K562 (cell line): Measurements from ENCODE around the gene BCO1. TPM values are rescaled to one million over a fixed set of nuclear protein-coding genes. Genes with fewer than 3 reads are reported as not detected.
A peak's percentile ranks its signal among the peaks of the same experiment; 100 is the strongest.

ENCODE experiments used
- ATAC-seq: fragments of 200-7000 bp; cut with Tn5 transposase; 3 replicates; pipeline ENCODE4 v1.9.1; 2020; ENCODE audit warnings: moderate library complexity
- BruUV-seq: library from RNA; stranded (reverse); fragments of 400-500 nt; replicated peaks from 2 replicates; lab custom pipeline; 2021; lab: Mats Ljungman, UMichigan
- CTCF ChIA-PET: fragments of 300-600 bp; formaldehyde crosslinking; extraction: SDS; loops from one replicate; lab custom pipeline; 2021; ENCODE audit warnings: low intra/inter-chr PET ratio; lab: Yijun Ruan, JAX
- POLR2A ChIA-PET: fragments of 300-600, 350-650 bp; sonication (Branson Sonifier 250); formaldehyde crosslinking; extraction: SDS; loops from one replicate; lab custom pipeline; 2021; ENCODE audit warnings: antibody characterized with exemption, inconsistent platforms; lab: Yijun Ruan, JAX
- DNase-seq, 4 experiments: peaks; one replicate each; pipeline versions ENCODE4 v3.0.0 to v3.0.0-alpha.2; 2011 to 2018; ENCODE audit warnings: low spot score in 3 of 4, mixed read lengths in 3 of 4; ENCODE audit errors: extremely low read depth in 1 of 4
- FAIRE-seq: peaks from 2 replicates; lab custom pipeline; 2011; peaks lifted over from hg19 to GRCh38; lab: Jason Lieb, UNC
- H2AFZ ChIP-seq: 2 replicates; pipeline ENCODE4 v1.6.0; 2011; ENCODE audit warnings: low read depth, low read length, control low read depth, inconsistent platforms
- H3K27ac ChIP-seq: fragments of 200-600 bp; 3 replicates; pipeline ENCODE4 v1.8.0; 2011; ENCODE audit warnings: low read depth, mild to moderate bottlenecking, control low read depth, inconsistent platforms, low read length, moderate library complexity, mixed read lengths; ENCODE audit errors: extremely low read depth
- H3K27me3 ChIP-seq, 2 experiments: fragments of 300-600 bp in 1 of 2; 2 replicates in 1 of 2; 3 replicates in 1 of 2; pipeline versions ENCODE4 v1.6.0 to v1.8.0; 2011; ENCODE audit warnings: inconsistent platforms in 2 of 2, low read length in 2 of 2, mild to moderate bottlenecking in 1 of 2, mixed read lengths in 1 of 2, moderate library complexity in 1 of 2; ENCODE audit not compliant: control insufficient read depth in 2 of 2, insufficient read depth in 2 of 2
- H3K36me3 ChIP-seq: fragments of 300-600 bp; 3 replicates; pipeline ENCODE4 v1.8.0; 2011; ENCODE audit warnings: mild to moderate bottlenecking, low read length, inconsistent platforms; ENCODE audit not compliant: control insufficient read depth, insufficient read depth
- H3K4me1 ChIP-seq, 2 experiments: fragments of 200-600 bp in 1 of 2; replicated peaks in 1 of 2; 2 replicates in 1 of 2; 3 replicates in 1 of 2; pipeline versions ENCODE4 v1.5.1 to v1.8.0; 2011; ENCODE audit warnings: inconsistent platforms in 2 of 2, low read length in 2 of 2, mild to moderate bottlenecking in 1 of 2, mixed read lengths in 1 of 2, moderate library complexity in 1 of 2; ENCODE audit not compliant: control insufficient read depth in 2 of 2, insufficient read depth in 2 of 2
- H3K4me2 ChIP-seq: 2 replicates; pipeline ENCODE4 v1.6.1; 2011; ENCODE audit warnings: low read length, control low read depth, inconsistent platforms, mixed read lengths; ENCODE audit not compliant: insufficient read depth
- H3K4me3 ChIP-seq: fragments of 200-600 bp; sonication (generic), shearing (Covaris generic); 2 replicates; pipeline ENCODE4 v1.5.1; 2016; ENCODE audit warnings: control low read depth, inconsistent platforms
- H3K79me2 ChIP-seq: fragments of 200-600 bp; 3 replicates; pipeline ENCODE4 v1.8.0; 2011; ENCODE audit warnings: low read length, inconsistent platforms; ENCODE audit not compliant: control insufficient read depth, insufficient read depth
- H3K9ac ChIP-seq, 2 experiments: 2 replicates each; pipeline versions ENCODE4 v1.6.0 to v1.6.1; 2011; ENCODE audit warnings: low read depth in 2 of 2, low read length in 2 of 2, control low read depth in 1 of 2, inconsistent platforms in 1 of 2, mild to moderate bottlenecking in 1 of 2, mixed read lengths in 1 of 2; ENCODE audit not compliant: insufficient read depth in 1 of 2
- H3K9me1 ChIP-seq: one replicate; pipeline ENCODE4 v1.6.0; 2011; ENCODE audit warnings: inconsistent platforms, mild to moderate bottlenecking, low read length, moderate library complexity; ENCODE audit not compliant: control insufficient read depth, insufficient read depth
- H3K9me3 ChIP-seq: replicated peaks from 2 replicates; pipeline ENCODE4 v1.5.1; 2011; ENCODE audit warnings: low read depth, low read length, inconsistent platforms; ENCODE audit not compliant: control insufficient read depth, insufficient read depth
- H4K20me1 ChIP-seq: replicated peaks from 2 replicates; pipeline ENCODE4 v1.6.1; 2011; ENCODE audit warnings: low read length, inconsistent platforms, mixed read lengths; ENCODE audit not compliant: control insufficient read depth, insufficient read depth
- NFIC ChIP-seq: fragments of 450-650 bp; IDR thresholded peaks from 2 replicates; pipeline ENCODE4 v1.6.1; 2017; ENCODE audit warnings: mild to moderate bottlenecking, inconsistent platforms
- WGBS: fragments of 100-300 bp; shearing (Covaris generic); methylation state at CpG from one replicate; pipeline ENCODE4 v1.1.6; 2016; ENCODE audit warnings: low coverage, mixed read lengths; ENCODE audit not compliant: insufficient coverage; ENCODE audit errors: missing lambda C conversion rate; 5-methylcytosine and 5-hydroxymethylcytosine counted together
- in situ Hi-C: fragments of 300-500 bp; cut with MboI; formaldehyde crosslinking; loops from 4 replicates; pipeline ENCODE4 v1.15.0; 2018; ENCODE audit warnings: inconsistent platforms, mixed read lengths
- intact Hi-C: fragments of 100-400 bp; cut with micrococcal nuclease; formaldehyde crosslinking; loops from 2 replicates; pipeline ENCODE4 v1.14.2; 2022
- polyA plus RNA-seq, 8 experiments: library from polyadenylated mRNA; depleted of rRNA in 4 of 8; stranded (reverse) in 5 of 8; unstranded in 3 of 8; fragments of >200 nt; fragmentation: Nextera tagmentation in 2 of 8; fragmentation: Illumina TruSeq in 1 of 8; extraction: Ambion mirVana in 2 of 8; extraction: Trizol in 1 of 8; gene quantifications; 2 replicates each; pipeline versions ENCODE4 v1.2.1 to v1.2.3, GENCODE V29; 2011 to 2014; ENCODE audit warnings: inconsistent platforms in 1 of 8, missing spikeins in 1 of 8
- total RNA-seq, 7 experiments: library from RNA; depleted of rRNA in 6 of 7; stranded (reverse); fragments of >200 nt in 6 of 7; fragmentation: Illumina TruSeq in 2 of 7; extraction: Trizol in 2 of 7; gene quantifications; 2 replicates each; pipeline versions ENCODE4 v1.2.1 to v1.2.3, GENCODE V29; 2011 to 2021; ENCODE audit warnings: low replicate concordance in 1 of 7
- TF ChIP-seq, protein P1 (sequence below), 2 experiments: fragments of 200-800 bp in 1 of 2; sonication (Bioruptor generic) in 1 of 2; sonication (generic) in 1 of 2; formaldehyde crosslinking in 1 of 2; IDR thresholded peaks in 1 of 2; conservative IDR thresholded peaks in 1 of 2; 2 replicates each; pipeline versions ENCODE4 v1.5.0 to v1.6.1; 2016 to 2020; ENCODE audit warnings: missing compliant biosample characterization in 1 of 2, missing genetic modification characterization in 1 of 2, missing genetic modification reagents in 1 of 2

Gene BCO1
- total and polyA plus RNA-seq, 9 of the 15 experiments (the other 6 are each of a cell fraction or from before 2014, with no cell fraction given): not detected

DNA sequence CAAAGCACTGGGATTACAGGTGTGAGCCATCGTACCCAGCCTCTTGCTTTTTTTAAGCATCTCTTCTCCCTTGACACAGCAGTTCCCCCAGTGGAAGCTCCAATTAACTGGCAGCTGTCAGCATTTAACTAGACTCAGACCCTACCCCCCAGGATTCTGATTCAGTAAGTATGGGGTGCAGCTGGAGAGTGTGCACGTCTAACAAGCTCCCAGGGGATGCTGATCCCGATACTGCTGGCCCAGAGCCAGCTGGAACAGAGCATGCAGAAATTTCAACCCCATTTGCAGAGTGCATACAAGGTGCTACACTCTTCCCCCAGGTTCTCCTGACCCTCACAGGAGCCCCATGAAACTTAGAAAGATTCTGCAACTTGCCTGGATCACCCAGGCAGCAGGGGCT is 27.7 kb upstream of the BCO1 start:
- H3K27ac ChIP-seq: no peak overlapping the region
- peaks cover 2 to 7% of the 10 kb centered on the region in 2 experiments; a peak in 4 of 5 replicates for H3K4me1 ChIP-seq
- intact Hi-C loops (no loop called here), in situ Hi-C loops (no loop called here)
- DNase-seq (no peak), ATAC-seq (no peak), FAIRE-seq (no peak)
- no peaks in the 10 kb centered on the region for H3K9me3 ChIP-seq
- H3K9ac ChIP-seq: no peak overlapping the region
- ChIA-PET POLR2A (interaction anchor here (0.6 to 0.7 kb wide), 2 partner anchors 20 to 27 kb away, joined by 3 to 4 read pairs; no protein-coding TSS in a partner anchor), CTCF (no interaction called here)
- H2AFZ ChIP-seq: no peak overlapping the region
- no peaks in the 10 kb centered on the region for H3K9me1 ChIP-seq
- H3K79me2 ChIP-seq: no peaks in the 10 kb centered on the region
- peaks cover 39 to 60% of the 10 kb centered on the region in 2 experiments for H3K27me3 ChIP-seq
- TF ChIP-seq NFIC: peak; percentile 58
- TF ChIP-seq, protein P1, sequence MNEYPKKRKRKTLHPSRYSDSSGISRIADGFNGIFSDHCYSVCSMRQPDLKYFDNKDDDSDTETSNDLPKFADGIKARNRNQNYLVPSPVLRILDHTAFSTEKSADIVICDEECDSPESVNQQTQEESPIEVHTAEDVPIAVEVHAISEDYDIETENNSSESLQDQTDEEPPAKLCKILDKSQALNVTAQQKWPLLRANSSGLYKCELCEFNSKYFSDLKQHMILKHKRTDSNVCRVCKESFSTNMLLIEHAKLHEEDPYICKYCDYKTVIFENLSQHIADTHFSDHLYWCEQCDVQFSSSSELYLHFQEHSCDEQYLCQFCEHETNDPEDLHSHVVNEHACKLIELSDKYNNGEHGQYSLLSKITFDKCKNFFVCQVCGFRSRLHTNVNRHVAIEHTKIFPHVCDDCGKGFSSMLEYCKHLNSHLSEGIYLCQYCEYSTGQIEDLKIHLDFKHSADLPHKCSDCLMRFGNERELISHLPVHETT (CRISPR knock-in tag; conservative IDR thresholded peaks at IDR 0.05 in 1 of 2, IDR thresholded peaks at IDR 0.05 in 1 of 2): no peak
- peaks cover 5% of the 10 kb centered on the region; the same call in 1 of the 2 replicates for H4K20me1 ChIP-seq
- no TSS peak for BruUV-seq
- no peak overlapping the region for H3K4me3 ChIP-seq
- 0% methylated on average over 3 of the region's 3 CpGs for WGBS
- no peaks in the 10 kb centered on the region for H3K36me3 ChIP-seq
- no peak overlapping the region for H3K4me2 ChIP-seq
